Measurements from ENCODE around the gene TINAGL1.

TINAGL1 gene

DNA sequence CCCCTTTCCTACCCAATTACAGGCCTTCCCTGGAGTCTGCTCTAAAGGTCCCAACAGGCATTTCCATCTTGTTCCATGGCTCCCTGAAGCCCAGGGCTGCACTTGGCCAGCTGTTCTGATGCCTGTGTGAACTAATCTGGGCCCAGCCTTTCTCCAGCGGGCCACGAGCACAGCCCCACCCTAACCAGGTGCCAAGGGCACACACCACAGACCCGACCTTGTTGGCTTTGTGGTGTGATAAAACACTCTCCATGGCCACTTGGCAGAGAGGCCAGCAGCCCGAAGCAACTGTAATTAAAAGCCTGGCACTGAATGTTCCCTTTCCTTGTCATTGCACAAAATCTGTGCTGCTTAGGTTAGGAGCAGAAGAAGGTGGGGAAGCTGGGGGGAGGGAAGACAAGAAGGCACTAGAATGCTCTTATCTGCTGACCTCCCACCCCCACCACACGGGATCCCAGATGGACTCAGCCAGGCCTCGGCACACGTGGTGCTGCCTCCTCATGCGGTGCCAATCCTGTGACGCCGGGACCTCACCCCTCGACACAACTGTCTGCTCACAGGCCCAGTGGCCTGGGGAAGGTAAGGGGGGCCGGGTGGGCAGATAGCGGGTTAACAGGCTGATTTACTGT is 51.1 kb downstream of the TINAGL1 start:
- DNase-seq (ENCODE audit: low read depth), result no peak

DNA sequence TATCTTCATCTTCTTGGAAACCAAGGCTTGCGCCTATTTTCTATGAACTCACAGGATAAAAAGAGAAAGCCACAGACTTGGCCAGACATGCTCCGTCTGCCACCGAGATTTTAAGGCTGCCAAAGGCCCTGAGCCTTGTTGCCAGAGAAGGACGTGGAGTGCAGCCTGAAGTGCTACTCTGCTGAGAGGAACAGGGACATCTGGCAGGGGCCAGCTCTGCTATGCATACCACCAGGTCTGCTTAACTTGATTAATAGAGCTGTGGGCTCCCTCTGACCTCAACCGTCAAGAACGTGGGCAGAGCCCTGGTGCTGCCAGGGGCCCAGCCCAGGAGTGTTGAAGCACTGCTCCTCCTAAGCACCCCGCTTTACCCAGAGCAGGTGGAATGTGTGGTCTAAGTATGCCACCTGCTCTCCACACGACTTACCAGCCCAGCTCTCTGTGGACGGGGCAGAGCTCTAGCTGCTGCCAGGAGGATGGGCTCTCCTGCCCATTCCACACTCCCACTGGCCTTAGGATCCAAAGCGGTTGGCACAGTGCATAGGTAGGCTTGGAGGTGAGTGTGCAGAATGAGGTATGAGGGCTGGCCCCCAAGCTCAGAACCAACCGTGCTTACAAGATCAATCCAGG is 51.7 kb downstream of the TINAGL1 start:
- no peak for DNase-seq (ENCODE audit: low read depth)

DNA sequence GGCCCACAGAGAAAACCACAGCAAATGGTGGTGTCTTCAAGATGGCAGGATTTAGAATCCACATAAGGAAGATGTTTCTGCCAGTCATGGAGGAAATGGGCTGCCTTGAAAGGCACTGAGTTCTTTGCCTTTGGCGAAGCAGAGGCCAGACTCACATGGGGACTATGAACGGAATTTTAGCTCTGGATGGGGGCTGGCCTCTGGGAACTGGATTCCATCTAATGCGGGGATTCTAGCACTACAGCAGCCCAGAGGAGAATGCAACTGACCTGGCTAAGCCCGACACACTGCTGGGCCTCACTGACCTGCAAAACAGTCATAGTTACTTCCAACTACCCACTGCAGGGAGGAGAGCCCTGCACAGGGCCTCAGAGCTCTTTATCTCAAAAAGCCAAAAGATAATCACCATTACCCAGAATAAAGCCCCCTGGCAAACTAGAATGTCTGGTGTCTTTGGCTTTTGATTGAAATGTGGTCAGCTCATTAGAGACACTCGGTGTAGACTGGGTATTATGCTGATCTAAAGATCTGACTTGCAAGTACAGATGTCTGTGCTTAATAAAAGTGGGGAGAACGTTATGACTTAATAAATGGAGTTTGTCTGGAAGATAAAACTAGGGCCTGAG is 52.7 kb downstream of the TINAGL1 start:
- DNase-seq (ENCODE audit: low read depth), result no peak

DNA sequence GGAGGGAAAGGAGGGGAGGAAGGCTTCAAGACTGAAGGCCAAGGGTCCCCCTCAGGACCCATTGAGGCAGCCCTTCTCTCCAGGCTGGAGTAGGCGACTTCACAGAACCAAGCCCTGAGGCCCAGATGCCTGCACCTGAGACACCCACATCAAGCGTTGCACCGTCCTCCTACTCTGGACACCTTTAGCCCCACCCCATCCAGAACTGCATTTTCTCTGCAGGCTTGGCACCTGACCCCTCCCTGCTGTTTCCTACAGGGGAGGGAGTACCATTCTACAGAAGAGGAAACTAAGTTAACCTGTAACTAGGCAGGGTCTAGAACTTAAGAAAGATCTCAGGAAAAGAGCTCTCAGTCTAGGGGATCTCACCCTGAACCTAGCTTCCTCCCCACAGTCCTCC is 56.3 kb downstream of the TINAGL1 start:
- no peak for DNase-seq (ENCODE audit: low read depth)

DNA sequence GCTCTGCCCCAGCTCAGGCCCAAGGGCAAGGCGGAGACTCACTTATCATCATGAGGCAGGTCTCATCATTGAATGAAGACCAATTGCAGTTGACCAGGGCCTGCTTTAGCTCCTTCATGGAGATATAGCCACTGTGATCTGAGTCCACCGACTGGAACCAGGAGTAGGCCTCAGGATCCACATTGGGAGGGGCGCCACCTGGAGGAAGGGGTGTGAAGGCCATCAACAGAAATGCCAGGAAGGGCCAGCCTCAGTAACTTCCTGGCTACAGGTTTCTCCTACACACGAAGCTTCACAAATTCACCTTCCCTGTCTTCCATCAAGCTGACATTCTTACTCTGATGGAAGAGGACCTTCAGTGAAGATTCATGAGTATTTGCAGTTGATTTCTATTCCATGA is 56.8 kb downstream of the TINAGL1 start:
- DNase-seq (ENCODE audit: low read depth), result no peak
